LHCN-M2 (cell line): ENCODE results near the gene DNAJA3. TPM values are rescaled to one million over a fixed set of nuclear protein-coding genes. Genes with fewer than 3 reads are reported as not detected.

ENCODE experiments used
- DNase-seq: peaks from one replicate; pipeline ENCODE4 v3.0.0-alpha.2; 2012; ENCODE audit warnings: low read depth
- polyA plus RNA-seq: library from polyadenylated mRNA; unstranded; fragments of >200 nt; gene quantifications from one replicate; pipeline ENCODE4 v1.2.1, GENCODE V29; 2012; ENCODE audit warnings: missing spikeins
- total RNA-seq: library from RNA; depleted of rRNA; stranded (reverse); fragments of >200 nt; gene quantifications from 2 replicates; pipeline ENCODE4 v1.2.3, GENCODE V29; 2014; rRNA removed

The DNAJA3 gene
- total RNA-seq: 64.2 and 69.4 TPM in 2 replicates
- polyA plus RNA-seq: 28.1 TPM

DNA sequence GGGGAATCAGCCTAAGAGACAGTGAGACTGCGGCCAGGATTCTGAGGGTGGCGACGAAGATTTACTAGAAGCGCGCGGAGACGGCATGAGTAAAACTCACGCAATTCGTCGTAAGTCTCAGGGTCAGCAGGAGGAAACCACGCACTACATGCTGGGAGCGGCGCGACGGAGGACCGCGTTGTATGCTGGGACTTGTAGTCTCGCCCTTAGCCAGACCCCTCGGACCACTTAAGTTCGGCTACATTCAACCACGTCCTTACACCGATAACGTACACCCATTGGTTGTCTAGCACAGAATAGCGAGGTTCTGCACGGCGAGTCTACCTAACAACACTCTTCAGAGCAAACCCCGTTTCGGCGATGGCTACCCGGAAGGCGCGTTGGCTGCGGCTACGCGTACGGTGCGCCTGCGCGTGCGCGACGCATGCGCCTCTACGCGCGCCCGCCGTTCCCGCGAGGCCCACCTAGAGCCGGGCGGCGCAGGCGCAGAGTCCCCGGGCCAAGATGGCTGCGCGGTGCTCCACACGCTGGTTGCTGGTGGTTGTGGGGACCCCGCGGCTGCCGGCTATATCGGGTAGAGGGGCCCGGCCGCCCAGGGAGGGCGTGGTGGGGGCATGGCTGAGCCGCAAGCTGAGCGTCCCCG, at the start of gene DNAJA3:
DNAJA3 (plus strand) TSS at position 491 of the 643 bp plus-strand sequence; CDS start at position 505, 14 bp downstream.
- DNase-seq: peak; percentile 94

DNA sequence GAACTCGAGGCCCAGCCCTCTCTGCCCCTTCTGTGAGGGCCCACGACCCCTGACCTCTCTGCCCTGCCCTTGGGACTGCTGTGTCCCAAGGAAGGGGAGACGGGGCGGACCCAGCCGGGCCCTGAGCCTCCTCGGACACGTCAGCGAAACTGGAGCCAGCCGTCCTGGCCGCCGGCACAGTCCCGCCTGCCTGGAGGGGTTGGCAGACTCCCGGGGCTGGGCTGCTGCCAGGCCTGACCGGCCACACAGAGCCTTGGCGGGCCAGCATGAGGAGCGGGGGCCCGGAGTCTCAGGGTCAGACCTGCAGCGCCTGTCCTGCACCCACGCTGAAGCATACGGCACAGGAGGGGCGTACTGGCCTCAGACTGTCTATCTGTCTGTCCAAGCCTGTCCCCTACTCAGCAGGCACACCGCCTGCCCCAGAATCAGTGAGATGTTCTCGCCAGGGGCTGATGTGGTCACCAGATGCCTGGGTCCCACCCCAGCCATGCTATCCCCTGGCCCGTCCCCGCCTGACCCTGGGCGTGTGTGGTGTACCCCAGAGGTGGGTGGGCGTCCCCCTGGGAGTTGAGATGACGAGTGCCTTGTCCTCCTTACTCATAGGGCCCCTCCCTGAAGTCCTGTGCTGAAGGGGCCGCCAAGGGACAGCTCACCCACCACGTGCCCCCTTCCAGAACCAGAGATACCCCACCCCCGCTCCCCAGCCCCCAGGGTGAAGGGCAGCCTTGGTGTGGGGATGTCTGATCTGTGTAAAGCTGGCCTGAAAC, 49.4 kb upstream of the DNAJA3 start:
- DNase-seq: peak; percentile 68

DNA sequence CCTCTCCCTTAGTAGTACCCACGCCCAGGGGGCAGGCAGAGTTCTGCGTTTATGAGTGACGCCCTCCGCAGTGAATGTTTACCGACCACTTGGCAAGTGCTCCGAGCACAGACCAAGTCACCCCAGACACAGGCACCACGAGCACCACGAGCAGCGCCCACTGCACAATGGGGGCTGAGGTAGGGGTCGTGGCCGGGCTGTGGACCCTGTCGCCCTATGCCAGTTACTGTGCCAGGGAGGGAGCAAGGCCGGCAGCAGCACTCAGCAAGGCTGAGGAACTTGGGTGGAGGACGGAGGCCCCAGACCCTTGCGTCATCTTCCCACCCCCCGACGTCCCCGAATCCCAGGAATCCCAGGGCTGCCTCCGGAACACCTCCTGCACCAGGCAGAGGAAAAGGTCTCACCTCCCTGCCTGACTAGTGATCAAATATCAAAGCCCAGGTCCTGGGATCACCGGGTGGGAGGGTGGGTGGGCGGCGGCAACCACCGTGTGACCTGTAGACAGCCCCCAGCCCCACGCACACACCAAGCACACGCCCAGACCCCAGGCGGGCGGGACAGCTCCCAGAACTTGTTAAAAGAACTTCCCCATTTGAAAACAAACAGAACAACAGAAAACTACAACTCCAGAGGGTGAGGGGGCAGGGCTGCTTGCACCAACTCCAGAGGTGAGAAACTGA, 48.6 kb upstream of the DNAJA3 start:
- no peak for DNase-seq

DNA sequence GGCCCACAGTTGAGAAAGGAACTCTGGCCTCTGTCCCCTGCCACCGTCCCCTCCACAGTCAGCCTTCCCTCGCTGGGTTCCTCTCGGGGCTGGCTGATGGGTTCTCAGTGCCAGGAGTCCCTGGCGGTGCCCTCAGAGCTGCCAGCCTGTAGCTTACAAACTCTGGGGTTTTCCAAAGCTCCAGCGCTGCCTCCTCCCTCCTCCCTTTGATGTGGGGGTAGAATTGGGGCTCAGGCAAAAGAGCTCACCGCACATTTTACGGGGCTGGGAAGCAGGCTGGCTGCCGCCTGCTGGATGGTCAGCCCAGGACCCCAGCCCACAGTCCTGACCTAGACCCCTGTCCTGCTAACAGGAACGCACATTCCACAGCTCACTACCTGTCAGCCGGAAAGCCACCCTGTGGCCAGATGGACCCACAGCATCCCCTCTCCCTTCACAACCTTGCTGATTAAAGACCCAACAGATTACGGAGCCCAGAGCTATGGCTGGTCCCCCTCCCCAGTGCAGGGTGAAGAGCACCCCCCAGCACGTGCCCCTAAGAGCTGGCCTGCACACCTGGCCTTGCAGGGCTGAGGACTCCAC, 48.0 kb upstream of the DNAJA3 start:
- DNase-seq: no peak

DNA sequence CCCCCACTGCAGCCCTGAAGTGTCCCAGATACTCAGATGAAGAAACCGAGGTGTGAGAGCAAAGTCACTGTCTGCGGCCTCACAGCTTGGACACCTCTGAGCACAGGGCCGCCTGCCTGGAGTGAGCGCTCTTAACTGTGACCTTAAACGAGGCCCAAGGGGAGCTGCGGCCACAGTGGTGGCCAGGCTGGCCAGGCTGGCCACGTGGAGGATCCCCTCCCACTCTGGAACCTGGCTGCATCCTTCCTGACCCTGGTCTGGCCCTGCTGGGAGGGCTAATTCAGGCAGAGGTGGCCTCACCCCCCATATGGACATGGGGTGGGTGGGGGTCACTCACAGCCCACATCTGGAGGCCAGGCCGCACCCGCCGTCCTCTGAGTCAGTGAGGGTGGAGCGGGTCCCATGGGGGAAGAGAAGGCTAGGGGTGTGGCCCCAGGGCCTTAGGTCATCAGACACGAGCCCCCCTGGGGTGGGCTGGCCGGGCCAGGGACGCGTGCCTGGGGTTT, 47.5 kb upstream of the DNAJA3 start:
- no peak for DNase-seq

DNA sequence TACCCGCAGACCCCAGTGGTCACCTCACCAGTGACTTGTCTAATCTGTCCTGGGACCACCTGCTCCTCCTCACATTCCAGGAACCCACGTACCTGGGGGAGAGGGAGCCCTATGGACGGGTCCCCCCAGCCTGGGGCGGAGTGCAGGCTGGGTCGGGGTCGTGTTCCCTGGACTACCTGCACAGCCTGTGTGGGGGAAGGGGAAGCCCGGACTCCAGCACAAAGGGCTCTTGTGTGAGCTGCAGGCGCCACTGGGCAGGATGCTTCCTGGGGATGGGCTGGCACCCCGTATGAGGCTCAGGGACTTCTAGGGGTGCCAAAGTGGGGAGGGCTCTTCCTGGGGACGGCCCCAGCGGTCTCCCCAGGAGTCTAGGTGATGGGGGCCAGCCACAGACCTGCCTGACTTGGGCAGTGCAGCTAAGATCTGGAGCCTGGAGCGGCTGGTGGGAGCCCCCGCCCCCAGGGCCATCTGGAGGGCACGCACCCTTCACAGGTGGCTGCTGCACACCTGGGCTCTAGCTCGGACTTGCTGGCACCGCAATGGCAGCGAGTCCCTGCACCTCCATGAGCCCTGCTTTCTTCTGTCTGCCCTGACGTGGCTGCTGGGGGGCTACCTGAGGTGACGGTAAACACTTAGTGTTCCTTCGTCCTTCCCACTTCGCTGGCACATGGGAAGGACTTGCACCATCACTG, 46.5 kb upstream of the DNAJA3 start:
- DNase-seq: no peak

DNA sequence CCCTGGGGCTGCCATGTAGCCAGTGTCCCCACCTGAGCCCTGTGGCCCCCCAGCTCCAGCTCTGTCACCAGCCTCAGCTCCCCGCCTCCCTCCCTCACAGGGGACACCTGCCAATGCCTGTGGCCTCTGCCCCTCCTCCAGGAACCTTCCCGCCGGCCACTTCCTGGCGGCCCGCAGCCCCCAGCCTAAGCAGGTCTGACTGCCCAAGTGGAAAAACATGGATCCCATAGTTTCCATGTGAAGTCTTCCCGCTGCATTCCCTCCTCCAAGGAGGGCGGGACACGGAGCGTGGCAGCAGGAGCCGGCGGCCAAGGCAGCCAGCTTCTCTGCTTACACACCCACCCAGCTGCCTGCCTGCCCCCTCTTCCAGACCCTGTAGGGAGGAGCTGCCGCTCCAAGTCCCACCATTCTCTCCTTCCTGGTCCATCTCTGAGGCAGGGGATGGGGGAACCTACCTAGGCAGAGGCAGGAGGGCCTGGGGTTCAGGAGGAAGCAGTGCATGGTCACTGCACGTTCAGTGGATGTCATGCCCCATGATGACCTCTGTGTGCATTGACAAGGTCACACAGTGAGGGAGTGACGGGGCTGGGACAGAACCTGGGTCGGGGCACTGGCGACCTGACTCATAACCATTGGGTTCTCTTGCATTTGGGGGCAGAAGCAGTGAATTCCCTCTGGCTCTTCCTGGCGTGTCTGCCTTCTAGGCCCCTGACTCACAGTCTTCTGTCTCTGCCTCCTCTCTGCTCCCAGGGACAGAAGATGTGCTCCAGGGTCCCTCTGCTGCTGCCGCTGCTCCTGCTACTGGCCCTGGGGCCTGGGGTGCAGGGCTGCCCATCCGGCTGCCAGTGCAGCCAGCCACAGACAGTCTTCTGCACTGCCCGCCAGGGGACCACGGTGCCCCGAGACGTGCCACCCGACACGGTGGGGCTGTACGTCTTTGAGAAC, 45.3 kb upstream of the DNAJA3 start:
- no peak for DNase-seq

DNA sequence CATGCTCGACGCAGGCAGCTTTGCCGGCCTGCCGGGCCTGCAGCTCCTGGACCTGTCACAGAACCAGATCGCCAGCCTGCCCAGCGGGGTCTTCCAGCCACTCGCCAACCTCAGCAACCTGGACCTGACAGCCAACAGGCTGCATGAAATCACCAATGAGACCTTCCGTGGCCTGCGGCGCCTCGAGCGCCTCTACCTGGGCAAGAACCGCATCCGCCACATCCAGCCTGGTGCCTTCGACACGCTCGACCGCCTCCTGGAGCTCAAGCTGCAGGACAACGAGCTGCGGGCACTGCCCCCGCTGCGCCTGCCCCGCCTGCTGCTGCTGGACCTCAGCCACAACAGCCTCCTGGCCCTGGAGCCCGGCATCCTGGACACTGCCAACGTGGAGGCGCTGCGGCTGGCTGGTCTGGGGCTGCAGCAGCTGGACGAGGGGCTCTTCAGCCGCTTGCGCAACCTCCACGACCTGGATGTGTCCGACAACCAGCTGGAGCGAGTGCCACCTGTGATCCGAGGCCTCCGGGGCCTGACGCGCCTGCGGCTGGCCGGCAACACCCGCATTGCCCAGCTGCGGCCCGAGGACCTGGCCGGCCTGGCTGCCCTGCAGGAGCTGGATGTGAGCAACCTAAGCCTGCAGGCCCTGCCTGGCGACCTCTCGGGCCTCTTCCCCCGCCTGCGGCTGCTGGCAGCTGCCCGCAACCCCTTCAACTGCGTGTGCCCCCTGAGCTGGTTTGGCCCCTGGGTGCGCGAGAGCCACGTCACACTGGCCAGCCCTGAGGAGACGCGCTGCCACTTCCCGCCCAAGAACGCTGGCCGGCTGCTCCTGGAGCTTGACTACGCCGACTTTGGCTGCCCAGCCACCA, 44.4 kb upstream of the DNAJA3 start:
- DNase-seq: no peak

DNA sequence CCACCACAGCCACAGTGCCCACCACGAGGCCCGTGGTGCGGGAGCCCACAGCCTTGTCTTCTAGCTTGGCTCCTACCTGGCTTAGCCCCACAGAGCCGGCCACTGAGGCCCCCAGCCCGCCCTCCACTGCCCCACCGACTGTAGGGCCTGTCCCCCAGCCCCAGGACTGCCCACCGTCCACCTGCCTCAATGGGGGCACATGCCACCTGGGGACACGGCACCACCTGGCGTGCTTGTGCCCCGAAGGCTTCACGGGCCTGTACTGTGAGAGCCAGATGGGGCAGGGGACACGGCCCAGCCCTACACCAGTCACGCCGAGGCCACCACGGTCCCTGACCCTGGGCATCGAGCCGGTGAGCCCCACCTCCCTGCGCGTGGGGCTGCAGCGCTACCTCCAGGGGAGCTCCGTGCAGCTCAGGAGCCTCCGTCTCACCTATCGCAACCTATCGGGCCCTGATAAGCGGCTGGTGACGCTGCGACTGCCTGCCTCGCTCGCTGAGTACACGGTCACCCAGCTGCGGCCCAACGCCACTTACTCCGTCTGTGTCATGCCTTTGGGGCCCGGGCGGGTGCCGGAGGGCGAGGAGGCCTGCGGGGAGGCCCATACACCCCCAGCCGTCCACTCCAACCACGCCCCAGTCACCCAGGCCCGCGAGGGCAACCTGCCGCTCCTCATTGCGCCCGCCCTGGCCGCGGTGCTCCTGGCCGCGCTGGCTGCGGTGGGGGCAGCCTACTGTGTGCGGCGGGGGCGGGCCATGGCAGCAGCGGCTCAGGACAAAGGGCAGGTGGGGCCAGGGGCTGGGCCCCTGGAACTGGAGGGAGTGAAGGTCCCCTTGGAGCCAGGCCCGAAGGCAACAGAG, 43.5 kb upstream of the DNAJA3 start:
- no peak for DNase-seq

DNA sequence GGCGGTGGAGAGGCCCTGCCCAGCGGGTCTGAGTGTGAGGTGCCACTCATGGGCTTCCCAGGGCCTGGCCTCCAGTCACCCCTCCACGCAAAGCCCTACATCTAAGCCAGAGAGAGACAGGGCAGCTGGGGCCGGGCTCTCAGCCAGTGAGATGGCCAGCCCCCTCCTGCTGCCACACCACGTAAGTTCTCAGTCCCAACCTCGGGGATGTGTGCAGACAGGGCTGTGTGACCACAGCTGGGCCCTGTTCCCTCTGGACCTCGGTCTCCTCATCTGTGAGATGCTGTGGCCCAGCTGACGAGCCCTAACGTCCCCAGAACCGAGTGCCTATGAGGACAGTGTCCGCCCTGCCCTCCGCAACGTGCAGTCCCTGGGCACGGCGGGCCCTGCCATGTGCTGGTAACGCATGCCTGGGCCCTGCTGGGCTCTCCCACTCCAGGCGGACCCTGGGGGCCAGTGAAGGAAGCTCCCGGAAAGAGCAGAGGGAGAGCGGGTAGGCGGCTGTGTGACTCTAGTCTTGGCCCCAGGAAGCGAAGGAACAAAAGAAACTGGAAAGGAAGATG, 42.8 kb upstream of the DNAJA3 start:
- no peak for DNase-seq

DNA sequence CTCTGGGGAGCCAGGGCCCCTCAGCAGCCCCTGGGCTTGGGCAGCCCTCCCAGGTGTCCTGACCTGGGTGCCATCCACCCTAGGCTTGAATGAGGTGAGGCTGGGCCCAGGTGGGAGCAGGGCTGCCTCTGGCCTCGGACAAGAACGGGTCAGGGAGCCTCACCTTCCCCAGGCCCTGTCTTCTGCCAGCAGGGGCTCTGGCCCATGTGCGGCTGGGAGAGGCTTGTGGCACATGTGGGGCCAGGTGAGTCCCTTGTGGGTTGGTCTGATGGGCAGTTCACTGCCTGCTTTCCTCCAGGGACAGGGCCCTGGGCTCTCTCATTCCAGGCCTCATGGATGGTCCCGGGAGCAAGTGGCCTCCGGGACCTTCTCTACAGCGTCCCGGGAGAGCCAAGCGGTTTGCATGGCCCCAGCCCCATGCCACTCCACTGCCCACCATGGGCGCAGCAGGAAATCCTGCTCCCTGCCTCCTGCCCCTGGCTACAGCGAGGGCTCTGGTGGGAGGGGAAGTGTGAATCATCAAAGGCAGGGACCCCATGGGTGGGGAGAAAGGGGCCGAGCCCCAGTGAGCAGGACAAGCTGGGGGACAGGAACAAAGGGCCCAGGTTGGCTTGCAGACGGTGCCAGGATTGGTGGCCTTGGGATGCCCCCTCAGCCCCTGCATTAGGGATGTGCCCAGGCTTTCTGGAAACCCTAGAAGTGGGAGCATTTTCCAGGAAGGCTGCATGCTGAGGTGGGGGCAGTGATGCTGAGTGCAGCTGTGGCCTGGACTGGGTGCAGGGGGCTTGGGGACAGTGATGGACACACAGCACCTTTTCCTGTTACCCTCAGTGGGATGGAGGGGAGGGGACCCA, 41.9 kb upstream of the DNAJA3 start:
- no peak for DNase-seq

DNA sequence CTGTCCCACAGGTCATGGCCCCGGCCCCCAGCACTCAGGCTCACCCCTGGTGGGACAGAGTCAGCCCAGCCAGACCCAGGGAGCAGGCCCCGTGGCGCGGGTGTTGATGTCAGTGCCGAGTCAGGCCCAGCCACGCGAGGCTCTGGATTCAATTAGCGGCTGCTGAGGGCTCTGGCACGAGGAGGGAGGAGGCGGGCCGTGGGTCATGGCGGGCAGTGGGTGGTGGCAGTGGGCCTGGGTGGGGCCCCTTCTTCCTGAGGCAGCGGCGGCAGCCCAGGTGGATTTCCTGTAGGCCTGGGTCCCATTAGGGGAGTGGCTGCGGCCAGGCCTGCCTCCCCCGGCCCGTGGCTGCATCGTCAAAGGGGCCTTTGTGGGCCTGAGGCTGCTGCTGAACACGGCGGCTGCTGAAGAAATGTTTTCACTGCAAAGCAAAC, 41.1 kb upstream of the DNAJA3 start:
- DNase-seq: no peak

DNA sequence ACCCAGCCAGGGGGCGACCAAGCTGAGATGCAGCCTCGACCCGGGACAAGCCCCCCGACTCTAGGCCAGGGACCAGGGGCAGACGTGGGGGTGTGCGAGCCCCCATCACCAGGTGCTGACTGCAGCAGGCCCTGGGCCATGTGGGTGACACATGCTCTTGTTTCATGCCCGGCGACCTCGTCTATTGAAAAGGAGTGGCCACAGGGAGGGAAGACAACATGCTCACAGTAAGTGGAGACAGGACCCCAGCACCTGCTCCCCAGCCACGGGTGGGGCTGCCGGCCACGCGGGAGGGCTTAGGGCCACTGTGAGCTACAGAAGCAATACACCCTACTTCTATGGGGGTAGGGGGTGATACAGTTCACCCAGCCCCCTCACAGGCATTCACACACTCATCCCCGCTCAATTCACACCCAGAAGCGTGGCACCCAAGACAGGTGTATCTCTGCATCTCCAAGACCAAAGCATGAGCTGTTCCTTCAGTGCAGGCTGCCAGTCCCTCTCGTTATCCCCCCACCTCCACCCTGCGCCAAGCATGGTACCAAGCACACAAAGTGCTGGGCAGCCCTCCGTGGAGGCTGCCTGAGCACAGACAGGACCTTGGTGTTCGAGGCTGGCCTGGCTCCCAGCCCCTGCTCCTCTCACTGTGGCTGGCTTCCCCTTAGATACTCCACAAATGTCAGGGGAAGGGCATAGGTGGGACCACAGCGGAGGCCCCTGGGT, 40.4 kb upstream of the DNAJA3 start:
- DNase-seq: no peak

DNA sequence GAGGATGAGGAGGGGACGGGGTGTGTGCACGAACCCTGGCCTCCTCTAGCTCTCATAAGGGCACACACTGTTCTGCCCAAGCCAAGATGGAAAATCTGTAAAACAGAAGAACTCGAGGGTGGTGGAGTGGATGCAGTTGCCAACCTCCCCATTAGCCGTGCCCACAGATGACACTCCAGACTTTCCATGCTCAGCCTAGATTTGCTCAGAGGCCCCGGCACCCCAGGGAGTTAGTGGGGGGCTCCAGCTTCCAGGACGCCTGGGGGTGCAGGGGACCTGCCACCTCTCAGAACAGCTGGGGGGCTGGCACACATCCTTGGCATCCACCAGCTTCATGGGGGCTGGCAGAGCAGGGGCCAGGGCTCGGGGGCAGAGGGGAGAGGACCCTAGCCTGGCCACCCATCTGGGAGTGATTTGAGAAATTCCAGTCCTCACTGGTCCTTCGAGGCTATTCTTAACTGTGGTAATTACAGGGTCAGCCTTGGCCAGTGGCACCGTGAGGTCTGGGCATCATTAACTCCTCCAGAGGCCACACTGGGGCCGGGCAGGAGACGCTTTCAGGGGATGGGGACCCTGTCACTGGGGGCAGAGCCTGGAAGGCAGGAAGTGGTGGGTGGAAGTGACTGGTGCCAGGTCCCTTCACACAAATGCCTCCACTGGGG, 39.7 kb upstream of the DNAJA3 start:
- no peak for DNase-seq

DNA sequence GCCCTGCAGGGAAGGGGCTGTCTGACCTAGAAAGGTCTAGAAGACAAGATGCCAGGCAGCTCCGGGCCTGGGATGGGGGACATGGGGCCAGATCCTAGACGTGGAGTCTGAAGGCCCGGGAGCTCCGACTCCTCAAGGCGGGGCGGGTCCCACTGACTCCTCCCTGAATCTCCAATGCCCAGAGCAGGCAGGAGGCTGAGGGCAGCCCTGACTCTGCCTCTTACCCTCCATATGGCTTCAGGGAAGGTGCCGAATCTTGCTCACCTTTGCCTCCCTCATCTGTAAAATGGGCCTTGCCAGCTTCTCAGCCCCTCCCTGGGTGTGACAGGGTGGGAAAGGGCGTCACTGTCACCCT, 39.2 kb upstream of the DNAJA3 start:
- DNase-seq: no peak
